Stomach (tissue), 4 donors: Measurements from ENCODE around the gene TP53AIP1.
A peak's percentile ranks its signal among the peaks of the same experiment; 100 is the strongest.

Experiments used
- CTCF ChIP-seq, 7 experiments: fragments of 450-650 bp in 4 of 7; fragments of 200-600 bp in 3 of 7; sonication (generic) in 3 of 7; IDR thresholded peaks; one replicate each; pipeline ENCODE4 v1.5.1; 2016 to 2019; ENCODE audit warnings: antibody characterized with exemption in 7 of 7, control low read depth in 2 of 7, mild to moderate bottlenecking in 1 of 7
- EP300 ChIP-seq: sonication (generic); formaldehyde crosslinking; IDR thresholded peaks from one replicate; pipeline ENCODE4 v1.6.1; 2017; ENCODE audit warnings: antibody characterized with exemption
- POLR2A ChIP-seq, 4 donors: fragments of 450-650 bp; IDR thresholded peaks; one replicate each; pipeline ENCODE4 v1.6.1; 2016; ENCODE audit warnings: antibody characterized with exemption in 4 of 4, control low read depth in 2 of 4, mild to moderate bottlenecking in 1 of 4, moderate library complexity in 1 of 4
- POLR2AphosphoS5 ChIP-seq, 3 donors: sonication (generic); formaldehyde crosslinking; IDR thresholded peaks; one replicate each; pipeline ENCODE4 v1.6.1; 2016; ENCODE audit warnings: antibody characterized with exemption in 3 of 3

GRCh38 chr11:128894685-128895084 lies 48.0 kb downstream of the TP53AIP1 start:
- TF ChIP-seq CTCF (IDR thresholded peaks at IDR 0.05) (no peak), POLR2AphosphoS5 (IDR thresholded peaks at IDR 0.05) (peak in 2 of 3 donors; percentile 69 to 81), POLR2A (IDR thresholded peaks at IDR 0.05) (no peak), EP300 (no peak)
